HEK293 (cell line): ENCODE measurements around the gene SLC18A2.

Source experiments
- CTCF ChIA-PET: fragments of 350-600 bp; formaldehyde crosslinking; extraction: SDS; loops from one replicate; lab custom pipeline; 2021; ENCODE audit warnings: antibody characterized with exemption; lab: Yijun Ruan, JAX
- POLR2A ChIA-PET: fragments of 300-600 bp; formaldehyde crosslinking; extraction: SDS; loops from one replicate; lab custom pipeline; 2020; ENCODE audit warnings: antibody characterized with exemption, inconsistent platforms; lab: Yijun Ruan, JAX
- H3K27ac ChIP-seq: fragments of 200-500 bp; sonication (Bioruptor generic); 2 replicates; pipeline ENCODE4 v1.5.1; 2014; ENCODE audit warnings: low read depth, low read length, control low read depth, inconsistent platforms; ENCODE audit errors: extremely low read depth
- H3K36me3 ChIP-seq, 2 experiments: fragments of 200-500 bp in 1 of 2; sonication (Bioruptor generic) in 1 of 2; 1 replicate in 1 of 2; 2 replicates in 1 of 2; pipeline ENCODE4 v1.5.1; 2014 to 2017; ENCODE audit warnings: inconsistent platforms in 2 of 2, low read length in 2 of 2; ENCODE audit not compliant: control insufficient read depth in 2 of 2, insufficient read depth in 1 of 2
- H3K4me1 ChIP-seq: fragments of 200-500 bp; sonication (Bioruptor generic); 2 replicates; pipeline ENCODE4 v1.5.1; 2014; ENCODE audit warnings: mild to moderate bottlenecking, low read length, inconsistent platforms; ENCODE audit not compliant: control insufficient read depth, insufficient read depth
- H3K4me3 ChIP-seq: 2 replicates; pipeline ENCODE4 v1.5.1; 2011; ENCODE audit warnings: low read depth, mild to moderate bottlenecking, control low read depth, low read length, moderate library complexity
- H3K9me3 ChIP-seq: fragments of 200-500 bp; sonication (Bioruptor generic); 2 replicates; pipeline ENCODE4 v1.5.1; 2014; ENCODE audit warnings: low read depth, low read length, inconsistent platforms; ENCODE audit not compliant: control insufficient read depth, insufficient read depth
- BCL11B ChIP-seq: fragments of 450-650 bp; formaldehyde crosslinking; IDR thresholded peaks from 2 replicates; pipeline ENCODE4 v1.5.1; 2016; ENCODE audit warnings: low read depth, missing biosample characterization, missing genetic modification characterization
- PRDM1 ChIP-seq: fragments of 450-650 bp; formaldehyde crosslinking; IDR thresholded peaks from 2 replicates; pipeline ENCODE4; 2016; ENCODE audit warnings: missing biosample characterization, missing genetic modification characterization
- PRDM10 ChIP-seq: fragments of 450-650 bp; formaldehyde crosslinking; IDR thresholded peaks from 2 replicates; pipeline ENCODE4 v1.5.1; 2016; ENCODE audit warnings: missing biosample characterization, missing genetic modification characterization
- TCF7L2 ChIP-seq: IDR thresholded peaks from 2 replicates; pipeline ENCODE4 v1.6.1; 2011; ENCODE audit warnings: low read depth, mild to moderate bottlenecking, inconsistent platforms, low read length, moderate library complexity, borderline replicate concordance
- TRIM28 ChIP-seq: IDR thresholded peaks from 2 replicates; pipeline ENCODE4 v1.6.1; 2011; ENCODE audit warnings: low read length, control low read depth, borderline replicate concordance
- ZBTB11 ChIP-seq: fragments of 450-650 bp; formaldehyde crosslinking; conservative IDR thresholded peaks from 2 replicates; pipeline ENCODE4 v1.5.1; 2016; ENCODE audit warnings: low read depth, missing biosample characterization, missing genetic modification characterization
- ZBTB20 ChIP-seq: fragments of 450-650 bp; formaldehyde crosslinking; IDR thresholded peaks from 2 replicates; pipeline ENCODE4 v1.5.1; 2016; ENCODE audit warnings: missing biosample characterization, missing genetic modification characterization
- ZBTB21 ChIP-seq: fragments of 450-650 bp; formaldehyde crosslinking; IDR thresholded peaks from 2 replicates; pipeline ENCODE4 v1.5.1; 2017; ENCODE audit warnings: missing biosample characterization, missing genetic modification characterization
- ZNF140 ChIP-seq: fragments of 450-650 bp; formaldehyde crosslinking; IDR thresholded peaks from 2 replicates; pipeline ENCODE4 v1.5.1; 2016; ENCODE audit warnings: missing biosample characterization, missing genetic modification characterization
- ZNF148 ChIP-seq: fragments of 450-650 bp; formaldehyde crosslinking; IDR thresholded peaks from 2 replicates; pipeline ENCODE4 v1.5.0; 2017; ENCODE audit warnings: missing biosample characterization, missing genetic modification characterization, borderline replicate concordance
- ZNF2 ChIP-seq: fragments of 450-650 bp; formaldehyde crosslinking; IDR thresholded peaks from 2 replicates; pipeline ENCODE4 v1.5.1; 2016; ENCODE audit warnings: missing biosample characterization, missing genetic modification characterization
- ZNF366 ChIP-seq: fragments of 450-650 bp; formaldehyde crosslinking; conservative IDR thresholded peaks from 2 replicates; pipeline ENCODE4 v1.5.1; 2016; ENCODE audit warnings: missing biosample characterization, missing genetic modification characterization
- ZNF391 ChIP-seq: fragments of 450-650 bp; formaldehyde crosslinking; IDR thresholded peaks from 2 replicates; pipeline ENCODE4 v1.5.1; 2016; ENCODE audit warnings: low read depth, missing biosample characterization, missing genetic modification characterization, borderline replicate concordance
- ZNF423 ChIP-seq: fragments of 450-650 bp; formaldehyde crosslinking; IDR thresholded peaks from 2 replicates; pipeline ENCODE4 v1.5.1; 2016; ENCODE audit warnings: missing biosample characterization, missing genetic modification characterization
- ZNF48 ChIP-seq: fragments of 450-650 bp; formaldehyde crosslinking; IDR thresholded peaks from 2 replicates; pipeline ENCODE4 v1.5.1; 2016; ENCODE audit warnings: missing biosample characterization, missing genetic modification characterization
- ZNF510 ChIP-seq: fragments of 450-650 bp; formaldehyde crosslinking; IDR thresholded peaks from 2 replicates; pipeline ENCODE4 v1.5.1; 2018; ENCODE audit warnings: mild to moderate bottlenecking, missing genetic modification characterization, missing biosample characterization; ENCODE audit not compliant: insufficient replicate concordance
- ZNF600 ChIP-seq: fragments of 450-650 bp; formaldehyde crosslinking; IDR thresholded peaks from 2 replicates; pipeline ENCODE4 v1.5.1; 2016; ENCODE audit warnings: missing biosample characterization, missing genetic modification characterization
- ZNF621 ChIP-seq: fragments of 450-650 bp; formaldehyde crosslinking; IDR thresholded peaks from 2 replicates; pipeline ENCODE4 v1.5.1; 2017; ENCODE audit warnings: missing biosample characterization, missing genetic modification characterization
- ZNF623 ChIP-seq: fragments of 450-650 bp; formaldehyde crosslinking; IDR thresholded peaks from 2 replicates; pipeline ENCODE4 v1.5.1; 2016; ENCODE audit warnings: missing biosample characterization, missing genetic modification characterization
- ZNF629 ChIP-seq: fragments of 450-650 bp; formaldehyde crosslinking; IDR thresholded peaks from 2 replicates; pipeline ENCODE4 v1.5.1; 2017; ENCODE audit warnings: missing biosample characterization, missing genetic modification characterization
- ZNF654 ChIP-seq: fragments of 450-650 bp; formaldehyde crosslinking; IDR thresholded peaks from 2 replicates; pipeline ENCODE4 v1.5.1; 2016; ENCODE audit warnings: low read depth, missing biosample characterization, missing genetic modification characterization
- ZNF670 ChIP-seq: fragments of 450-650 bp; formaldehyde crosslinking; IDR thresholded peaks from 2 replicates; pipeline ENCODE4 v1.5.1; 2016; ENCODE audit warnings: missing biosample characterization, missing genetic modification characterization, low read depth
- ZNF701 ChIP-seq: fragments of 450-650 bp; formaldehyde crosslinking; IDR thresholded peaks from 2 replicates; pipeline ENCODE4 v1.5.1; 2016; ENCODE audit warnings: missing biosample characterization, missing genetic modification characterization
- ZSCAN16 ChIP-seq: fragments of 450-650 bp; formaldehyde crosslinking; IDR thresholded peaks from 2 replicates; pipeline ENCODE4 v1.5.1; 2016; ENCODE audit warnings: missing biosample characterization, missing genetic modification characterization

SLC18A2 gene

GRCh38 chr10:117264782-117265181 is 23.9 kb downstream of the SLC18A2 start:
- ChIA-PET CTCF (interaction anchor here (0.6 to 1.5 kb wide), 3 partner anchors 38 to 133 kb away, joined by 3 to 4 read pairs (median 3); no protein-coding TSS in a partner anchor), POLR2A (no interaction called here)
- H3K4me3 ChIP-seq: no peak overlapping the region
- H3K9me3 ChIP-seq: no peaks in the 10 kb centered on the region
- H3K4me1 ChIP-seq: no peaks in the 10 kb centered on the region
- H3K36me3 ChIP-seq: no peaks in the 10 kb centered on the region
- H3K27ac ChIP-seq: no peak overlapping the region
- no peak for TF ChIP-seq ZBTB21 (tag by site-specific recombination)
- TF ChIP-seq ZNF600 (tag by site-specific recombination): no peak
- TF ChIP-seq ZNF2 (tag by site-specific recombination): no peak
- no peak for TF ChIP-seq ZBTB20 (tag by site-specific recombination)
- no peak for TF ChIP-seq ZNF148 (tag by site-specific recombination)
- TF ChIP-seq ZNF366 (tag by site-specific recombination): no peak
- no peak for TF ChIP-seq ZSCAN16
- TF ChIP-seq PRDM10: no peak
- TF ChIP-seq ZNF423 (tag by site-specific recombination): no peak

- no peak overlapping the region for H3K4me3 ChIP-seq
- no peak overlapping the region for H3K27ac ChIP-seq
- ChIA-PET CTCF (interaction anchor here (2.8 kb wide), 1 partner anchor 50 kb away, joined by 9 read pairs; no protein-coding TSS in a partner anchor), POLR2A (no interaction called here)
- H3K36me3 ChIP-seq: no peaks in the 10 kb centered on the region
- H3K9me3 ChIP-seq: no peaks in the 10 kb centered on the region
- no peaks in the 10 kb centered on the region for H3K4me1 ChIP-seq
- TF ChIP-seq TRIM28: no peak
- TF ChIP-seq ZNF2 (tag by site-specific recombination): no peak
- TF ChIP-seq ZNF654 (tag by site-specific recombination): no peak
- TF ChIP-seq ZBTB11 (tag by site-specific recombination): no peak
- no peak for TF ChIP-seq ZNF48 (tag by site-specific recombination)
- no peak for TF ChIP-seq BCL11B (tag by site-specific recombination)
- TF ChIP-seq ZNF623: no peak
- no peak for TF ChIP-seq ZNF621 (tag by site-specific recombination)
- no peak for TF ChIP-seq ZNF670 (tag by site-specific recombination)
- TF ChIP-seq ZNF140 (tag by site-specific recombination): no peak
- TF ChIP-seq ZNF391 (tag by site-specific recombination): no peak
- no peak for TF ChIP-seq ZNF510 (tag by site-specific recombination)
- TF ChIP-seq TCF7L2: no peak
- TF ChIP-seq PRDM1: no peak
- no peak for TF ChIP-seq ZNF629 (tag by site-specific recombination)
- TF ChIP-seq ZNF701 (tag by site-specific recombination): no peak
Observed at GRCh38 chr10:117266400-117266799, 25.5 kb downstream of the SLC18A2 start.
